ENCODE results near the gene MAZ. TPM values are rescaled to one million over a fixed set of nuclear protein-coding genes. Genes with fewer than 3 reads are reported as not detected.
A peak's percentile ranks its signal among the peaks of the same experiment; 100 is the strongest.

MAZ gene
- total and polyA plus RNA-seq, 2 of the 13 experiments (the other 11 are each of a cell fraction or from before 2014, with no cell fraction given) = 203 to 277 TPM

DNA sequence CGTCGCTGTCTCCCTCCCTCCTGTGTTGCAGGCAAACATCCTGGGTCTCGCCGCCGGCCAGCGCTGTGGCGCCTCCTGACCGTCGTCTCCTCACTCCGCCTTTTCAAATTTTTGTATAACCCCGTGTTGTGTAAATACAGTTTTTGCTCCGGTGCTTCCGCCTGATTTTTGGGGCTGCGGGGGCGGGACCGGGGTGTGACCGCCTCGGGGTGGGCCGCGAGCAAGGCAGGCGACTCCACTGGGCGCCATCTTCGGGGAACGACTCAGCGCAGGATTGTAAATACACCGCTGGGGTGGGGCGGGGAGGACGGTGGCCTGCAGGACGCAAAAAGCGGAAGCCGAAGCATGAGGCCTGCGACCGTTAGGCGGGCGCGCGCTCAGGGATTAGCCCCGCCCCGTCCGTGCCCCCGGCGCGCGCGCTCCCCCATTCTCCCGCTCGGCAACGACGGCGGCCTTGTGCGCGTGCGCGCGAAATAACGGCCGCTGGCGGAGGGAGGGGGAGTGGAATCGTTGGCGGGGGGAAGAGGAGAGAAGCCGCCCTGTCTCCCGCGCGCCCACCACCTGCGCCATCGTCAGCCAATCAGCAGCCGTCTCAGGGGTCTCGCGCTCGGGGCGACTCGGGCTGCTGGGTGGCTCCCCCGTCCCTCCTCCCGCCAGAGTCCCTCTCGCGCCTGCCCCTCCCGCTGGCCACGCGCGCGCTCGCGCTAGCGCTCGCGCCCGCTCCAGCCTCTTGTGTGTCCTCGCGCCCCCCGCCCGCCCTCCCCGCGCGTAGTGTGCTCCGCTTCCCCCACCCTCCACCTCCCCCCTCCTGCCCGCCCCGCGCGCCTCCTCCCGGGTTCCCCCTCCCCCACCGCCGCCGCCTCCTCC is 864 bp upstream of the MAZ start (continued):
- TF ChIP-seq, protein P1, sequence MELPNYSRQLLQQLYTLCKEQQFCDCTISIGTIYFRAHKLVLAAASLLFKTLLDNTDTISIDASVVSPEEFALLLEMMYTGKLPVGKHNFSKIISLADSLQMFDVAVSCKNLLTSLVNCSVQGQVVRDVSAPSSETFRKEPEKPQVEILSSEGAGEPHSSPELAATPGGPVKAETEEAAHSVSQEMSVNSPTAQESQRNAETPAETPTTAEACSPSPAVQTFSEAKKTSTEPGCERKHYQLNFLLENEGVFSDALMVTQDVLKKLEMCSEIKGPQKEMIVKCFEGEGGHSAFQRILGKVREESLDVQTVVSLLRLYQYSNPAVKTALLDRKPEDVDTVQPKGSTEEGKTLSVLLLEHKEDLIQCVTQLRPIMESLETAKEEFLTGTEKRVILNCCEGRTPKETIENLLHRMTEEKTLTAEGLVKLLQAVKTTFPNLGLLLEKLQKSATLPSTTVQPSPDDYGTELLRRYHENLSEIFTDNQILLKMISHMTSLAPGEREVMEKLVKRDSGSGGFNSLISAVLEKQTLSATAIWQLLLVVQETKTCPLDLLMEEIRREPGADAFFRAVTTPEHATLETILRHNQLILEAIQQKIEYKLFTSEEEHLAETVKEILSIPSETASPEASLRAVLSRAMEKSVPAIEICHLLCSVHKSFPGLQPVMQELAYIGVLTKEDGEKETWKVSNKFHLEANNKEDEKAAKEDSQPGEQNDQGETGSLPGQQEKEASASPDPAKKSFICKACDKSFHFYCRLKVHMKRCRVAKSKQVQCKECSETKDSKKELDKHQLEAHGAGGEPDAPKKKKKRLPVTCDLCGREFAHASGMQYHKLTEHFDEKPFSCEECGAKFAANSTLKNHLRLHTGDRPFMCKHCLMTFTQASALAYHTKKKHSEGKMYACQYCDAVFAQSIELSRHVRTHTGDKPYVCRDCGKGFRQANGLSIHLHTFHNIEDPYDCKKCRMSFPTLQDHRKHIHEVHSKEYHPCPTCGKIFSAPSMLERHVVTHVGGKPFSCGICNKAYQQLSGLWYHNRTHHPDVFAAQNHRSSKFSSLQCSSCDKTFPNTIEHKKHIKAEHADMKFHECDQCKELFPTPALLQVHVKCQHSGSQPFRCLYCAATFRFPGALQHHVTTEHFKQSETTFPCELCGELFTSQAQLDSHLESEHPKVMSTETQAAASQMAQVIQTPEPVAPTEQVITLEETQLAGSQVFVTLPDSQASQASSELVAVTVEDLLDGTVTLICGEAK (IDR thresholded peaks at IDR 0.05) = no peak
- TF ChIP-seq, protein P1 (CRISPR knock-in tag; IDR thresholded peaks at IDR 0.05) = peak; percentile 93
- TF ChIP-seq CAMTA2 (CRISPR knock-in tag; IDR thresholded peaks at IDR 0.05; ENCODE audit: borderline replicate concordance) (no peak), PHB2 (IDR thresholded peaks at IDR 0.05; ENCODE audit: partially characterized antibody) (no peak), TBX2 (CRISPR knock-in tag; IDR thresholded peaks at IDR 0.05; ENCODE audit: borderline replicate concordance) (peak; percentile 86; the same call in 1 of the 2 replicates), KMT2B (CRISPR knock-in tag; IDR thresholded peaks at IDR 0.05) (peak; percentile 95), CENPX (CRISPR knock-in tag; IDR thresholded peaks at IDR 0.05) (no peak), ZNF17 (CRISPR knock-in tag; IDR thresholded peaks at IDR 0.05) (no peak), SNRNP70 (IDR thresholded peaks at IDR 0.05; ENCODE audit: low read depth, low read length) (no peak), GATAD2A (CRISPR knock-in tag; IDR thresholded peaks at IDR 0.05) (peak; percentile 81)
- TF ChIP-seq, protein P2, sequence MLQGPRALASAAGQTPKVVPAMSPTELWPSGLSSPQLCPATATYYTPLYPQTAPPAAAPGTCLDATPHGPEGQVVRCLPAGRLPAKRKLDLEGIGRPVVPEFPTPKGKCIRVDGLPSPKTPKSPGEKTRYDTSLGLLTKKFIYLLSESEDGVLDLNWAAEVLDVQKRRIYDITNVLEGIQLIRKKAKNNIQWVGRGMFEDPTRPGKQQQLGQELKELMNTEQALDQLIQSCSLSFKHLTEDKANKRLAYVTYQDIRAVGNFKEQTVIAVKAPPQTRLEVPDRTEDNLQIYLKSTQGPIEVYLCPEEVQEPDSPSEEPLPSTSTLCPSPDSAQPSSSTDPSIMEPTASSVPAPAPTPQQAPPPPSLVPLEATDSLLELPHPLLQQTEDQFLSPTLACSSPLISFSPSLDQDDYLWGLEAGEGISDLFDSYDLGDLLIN (CRISPR knock-in tag; IDR thresholded peaks at IDR 0.05; ENCODE audit: borderline replicate concordance) = peak; percentile 98; the same call in 1 of the 2 replicates
- TF ChIP-seq, protein P3, sequence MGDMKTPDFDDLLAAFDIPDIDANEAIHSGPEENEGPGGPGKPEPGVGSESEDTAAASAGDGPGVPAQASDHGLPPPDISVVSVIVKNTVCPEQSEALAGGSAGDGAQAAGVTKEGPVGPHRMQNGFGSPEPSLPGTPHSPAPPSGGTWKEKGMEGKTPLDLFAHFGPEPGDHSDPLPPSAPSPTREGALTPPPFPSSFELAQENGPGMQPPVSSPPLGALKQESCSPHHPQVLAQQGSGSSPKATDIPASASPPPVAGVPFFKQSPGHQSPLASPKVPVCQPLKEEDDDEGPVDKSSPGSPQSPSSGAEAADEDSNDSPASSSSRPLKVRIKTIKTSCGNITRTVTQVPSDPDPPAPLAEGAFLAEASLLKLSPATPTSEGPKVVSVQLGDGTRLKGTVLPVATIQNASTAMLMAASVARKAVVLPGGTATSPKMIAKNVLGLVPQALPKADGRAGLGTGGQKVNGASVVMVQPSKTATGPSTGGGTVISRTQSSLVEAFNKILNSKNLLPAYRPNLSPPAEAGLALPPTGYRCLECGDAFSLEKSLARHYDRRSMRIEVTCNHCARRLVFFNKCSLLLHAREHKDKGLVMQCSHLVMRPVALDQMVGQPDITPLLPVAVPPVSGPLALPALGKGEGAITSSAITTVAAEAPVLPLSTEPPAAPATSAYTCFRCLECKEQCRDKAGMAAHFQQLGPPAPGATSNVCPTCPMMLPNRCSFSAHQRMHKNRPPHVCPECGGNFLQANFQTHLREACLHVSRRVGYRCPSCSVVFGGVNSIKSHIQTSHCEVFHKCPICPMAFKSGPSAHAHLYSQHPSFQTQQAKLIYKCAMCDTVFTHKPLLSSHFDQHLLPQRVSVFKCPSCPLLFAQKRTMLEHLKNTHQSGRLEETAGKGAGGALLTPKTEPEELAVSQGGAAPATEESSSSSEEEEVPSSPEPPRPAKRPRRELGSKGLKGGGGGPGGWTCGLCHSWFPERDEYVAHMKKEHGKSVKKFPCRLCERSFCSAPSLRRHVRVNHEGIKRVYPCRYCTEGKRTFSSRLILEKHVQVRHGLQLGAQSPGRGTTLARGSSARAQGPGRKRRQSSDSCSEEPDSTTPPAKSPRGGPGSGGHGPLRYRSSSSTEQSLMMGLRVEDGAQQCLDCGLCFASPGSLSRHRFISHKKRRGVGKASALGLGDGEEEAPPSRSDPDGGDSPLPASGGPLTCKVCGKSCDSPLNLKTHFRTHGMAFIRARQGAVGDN (CRISPR knock-in tag; IDR thresholded peaks at IDR 0.05) = peak; percentile 98
- TF ChIP-seq, protein P4, sequence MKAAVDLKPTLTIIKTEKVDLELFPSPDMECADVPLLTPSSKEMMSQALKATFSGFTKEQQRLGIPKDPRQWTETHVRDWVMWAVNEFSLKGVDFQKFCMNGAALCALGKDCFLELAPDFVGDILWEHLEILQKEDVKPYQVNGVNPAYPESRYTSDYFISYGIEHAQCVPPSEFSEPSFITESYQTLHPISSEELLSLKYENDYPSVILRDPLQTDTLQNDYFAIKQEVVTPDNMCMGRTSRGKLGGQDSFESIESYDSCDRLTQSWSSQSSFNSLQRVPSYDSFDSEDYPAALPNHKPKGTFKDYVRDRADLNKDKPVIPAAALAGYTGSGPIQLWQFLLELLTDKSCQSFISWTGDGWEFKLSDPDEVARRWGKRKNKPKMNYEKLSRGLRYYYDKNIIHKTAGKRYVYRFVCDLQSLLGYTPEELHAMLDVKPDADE (CRISPR knock-in tag; IDR thresholded peaks at IDR 0.05) = 0 out of 2 replicates have a peak, but pooled peaks have one; percentile 28

Measured in HepG2 (cell line).